ENCODE results near the gene PTEN. TPM values are rescaled to one million over a fixed set of nuclear protein-coding genes. Genes with fewer than 3 reads are reported as not detected.

PTEN gene
- total RNA-seq, 3 donors from 2014 or later, result 94.1 to 118 (median 118) TPM

- no peak for TF ChIP-seq CTCF (IDR thresholded peaks at IDR 0.05)
- intact Hi-C loops (cut with DNase I, micrococcal nuclease), result no loop called here
- ATAC-seq, result no peak
Observed at GRCh38 chr10:88008866-88009470, 145.5 kb downstream of the PTEN start.

GRCh38 chr10:88012641-88013040, 149.2 kb downstream of the PTEN start:
- intact Hi-C loops (cut with DNase I, micrococcal nuclease), result no loop called here
- Histone ChIP-seq H3K4me1 (ENCODE audit: low read depth) (no peaks in the 10 kb centered on the region), H3K36me3 (ENCODE audit: low read depth) (no peaks in the 10 kb centered on the region), H3K4me3 (no peak overlapping the region), H3K9me3 (no peaks in the 10 kb centered on the region)
- ATAC-seq (no peak), DNase-seq (no peak)
- no peak for TF ChIP-seq CTCF (IDR thresholded peaks at IDR 0.05)

More at GRCh38 chr10:88008866-88009470, 145.5 kb downstream of the PTEN start:
- Histone ChIP-seq H3K9me3 (no peaks in the 10 kb centered on the region), H3K36me3 (ENCODE audit: low read depth) (no peaks in the 10 kb centered on the region), H3K4me3 (no peak overlapping the region), H3K4me1 (ENCODE audit: low read depth) (no peaks in the 10 kb centered on the region)
- no peak for DNase-seq

DNA sequence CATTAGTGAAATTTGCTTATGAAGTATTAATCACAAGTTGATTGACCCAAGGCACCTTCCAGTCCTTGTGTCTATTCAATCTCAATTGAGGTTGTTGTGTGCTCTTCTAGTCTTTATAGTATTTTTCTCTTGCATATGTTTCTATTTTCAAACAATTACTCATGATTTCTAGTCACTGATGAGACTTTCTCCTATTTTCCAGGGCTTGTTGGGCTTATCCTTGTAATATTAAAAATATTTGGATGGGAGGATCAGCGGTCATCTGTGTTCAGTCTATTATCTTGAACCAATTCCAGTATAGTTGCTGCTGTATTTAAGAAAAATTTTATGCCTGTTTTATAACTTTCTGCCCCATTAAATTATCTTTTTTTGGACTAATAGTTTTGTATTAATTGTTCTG, 154.4 kb downstream of the PTEN start:
- ATAC-seq (no peak), DNase-seq (no peak)
- no peak for TF ChIP-seq CTCF (IDR thresholded peaks at IDR 0.05)
- Histone ChIP-seq H3K4me1 (ENCODE audit: low read depth) (no peaks in the 10 kb centered on the region), H3K36me3 (ENCODE audit: low read depth) (no peaks in the 10 kb centered on the region), H3K4me3 (no peak overlapping the region), H3K9me3 (no peaks in the 10 kb centered on the region)
- intact Hi-C loops (cut with DNase I, micrococcal nuclease), result no loop called here

DNA sequence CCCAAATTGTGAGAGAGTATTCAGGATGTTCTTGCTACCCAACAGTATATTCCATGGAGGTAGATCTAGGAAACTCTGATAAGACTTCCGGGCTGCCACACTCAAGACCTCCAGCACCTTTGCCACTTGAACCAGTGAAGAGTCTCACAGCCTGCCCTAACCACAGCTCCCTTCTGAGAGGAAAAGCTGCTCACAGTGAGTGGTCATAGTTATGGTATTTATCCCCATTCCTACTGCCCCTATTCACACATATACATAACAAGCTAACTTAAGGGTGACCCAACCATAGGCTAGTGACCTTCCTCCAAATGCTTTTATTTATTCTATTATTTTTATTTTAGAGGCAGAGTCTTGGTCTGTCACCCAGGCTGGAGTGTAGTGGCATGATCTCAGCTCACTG, 156.3 kb downstream of the PTEN start:
- H3K36me3 ChIP-seq (ENCODE audit: low read depth), result no peaks in the 10 kb centered on the region
- ATAC-seq (no peak), DNase-seq (no peak)

More for the DNA sequence above, 156.3 kb downstream of the PTEN start:
- intact Hi-C loops (cut with DNase I, micrococcal nuclease), result no loop called here
- Histone ChIP-seq H3K9me3 (no peaks in the 10 kb centered on the region), H3K4me1 (ENCODE audit: low read depth) (no peaks in the 10 kb centered on the region), H3K4me3 (no peak overlapping the region)
- no peak for TF ChIP-seq CTCF (IDR thresholded peaks at IDR 0.05)

Other genes starting within 250 kb of the PTEN start
- gene PAPSS2, start 203.7 kb upstream of the PTEN start, total RNA-seq, result 100 to 1,000 TPM; 123 to 399 (median 147) TPM
- 10 to 100 TPM; 47.7 to 60.6 (median 51.6) TPM for gene ATAD1, start 45.4 kb upstream of the PTEN start, total RNA-seq
- 1 to 10 TPM in 1 of 3 donors, under 1 TPM in 2; 0.60 to 1.1 (median 0.90) TPM for gene KLLN, start 92 bp upstream of the PTEN start, total RNA-seq

Data from mucosa of descending colon (tissue), 3 donors.